ENCODE measurements around the gene CRABP2. TPM values are rescaled to one million over a fixed set of nuclear protein-coding genes. Genes with fewer than 3 reads are reported as not detected.

Gene CRABP2
- polyA plus RNA-seq, 1 of the 3 experiments (the other 2 are of a cell fraction) = 42.1 TPM

DNA sequence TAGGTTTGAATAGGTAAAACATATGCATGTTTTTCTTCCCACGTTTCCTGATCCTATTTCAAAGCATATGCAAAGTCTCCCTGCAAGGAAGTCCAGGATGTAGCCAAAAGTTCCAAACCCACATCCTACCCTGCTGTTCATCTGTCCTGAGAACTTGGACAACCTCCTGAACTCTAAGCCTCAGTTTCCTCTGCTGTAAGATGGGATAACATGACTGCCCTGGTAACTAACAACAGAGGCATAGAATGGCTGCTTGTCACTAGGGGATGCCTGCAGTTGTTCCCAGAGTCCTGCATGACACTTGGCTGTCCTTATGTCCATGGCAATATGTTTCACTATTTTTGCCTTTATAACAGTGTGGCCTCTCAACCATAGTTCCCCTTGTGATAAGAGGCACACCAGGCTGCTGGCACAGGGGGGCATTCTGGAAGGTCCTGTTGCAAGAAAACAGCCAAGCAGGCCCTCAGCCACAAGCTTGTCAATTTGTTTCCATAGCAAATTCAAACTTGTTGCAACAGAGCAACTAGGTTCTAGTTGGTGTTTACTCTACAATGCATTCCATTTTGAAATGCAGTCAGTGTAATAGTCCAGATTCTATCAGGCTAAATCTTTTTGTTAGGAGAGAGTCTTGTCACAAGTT lies 47.6 kb upstream of the CRABP2 start:
- no peaks in the 10 kb centered on the region for H3K9me3 ChIP-seq
- POLR2A ChIA-PET = interaction anchor here (1.9 to 2.3 kb wide), 3 partner anchors 15 to 25 kb away, joined by 14 to 26 read pairs (median 15); partner anchors contain the start of genes ISG20L2, METTL25B and PRCC
- H3K4me3 ChIP-seq (ENCODE audit: low read depth in 2 of 2, low read length in 1 of 2) = peak overlapping the region; percentile 78 to 98
- H3K36me3 ChIP-seq (replicated peaks in 1 of 2; ENCODE audit: control insufficient read depth in 1 of 2, insufficient read depth in 2 of 2, low read length in 1 of 2) = peaks cover 2 to 8% of the 10 kb centered on the region in 2 experiments
- H2AFZ ChIP-seq (ENCODE audit: low read depth) = no peak overlapping the region; the same call in 1 of the 2 replicates
- peaks cover 19 to 31% of the 10 kb centered on the region in 2 experiments for H3K4me1 ChIP-seq (ENCODE audit: control insufficient read depth in 1 of 2, insufficient read depth in 2 of 2, low read depth in 1 of 2, low read length in 1 of 2)
- peaks cover 18% of the 10 kb centered on the region for H3F3A ChIP-seq (replicated peaks; ENCODE audit: insufficient read depth)
- peak overlapping the region; percentile 100; the same call in 1 of the 2 replicates for H3K9ac ChIP-seq
- H3K9me2 ChIP-seq = no peaks in the 10 kb centered on the region
- CTCF ChIA-PET = interaction anchor here (0.6 to 3.9 kb wide), 7 partner anchors 13 to 175 kb away, joined by 3 to 30 read pairs (median 5); partner anchors contain the start of genes INSRR, METTL25B and PRCC
- H3K27me3 ChIP-seq (ENCODE audit: insufficient read depth) = no peaks in the 10 kb centered on the region
- H3K27ac ChIP-seq (ENCODE audit: low read depth in 2 of 2, low read length in 1 of 2) = peak overlapping the region; percentile 97 to 100; a peak in 2 of 4 replicates
- H3K4me2 ChIP-seq = peak overlapping the region; percentile 78
- 52% methylated on average over 1 of the region's 1 CpG for WGBS (ENCODE audit: low lambda C conversion rate)
- peaks cover 54% of the 10 kb centered on the region for H3K79me2 ChIP-seq (ENCODE audit: insufficient read depth)
- no peaks in the 10 kb centered on the region for H4K20me1 ChIP-seq (ENCODE audit: insufficient read depth)
- no peak for DNase-seq
- TF ChIP-seq TCF12 (IDR thresholded peaks at IDR 0.05) (no peak), EZH2phosphoT487 (IDR thresholded peaks at IDR 0.05; ENCODE audit: borderline replicate concordance, low read depth) (no peak), CHD2 (IDR thresholded peaks at IDR 0.05; ENCODE audit: low read length, partially characterized antibody) (no peak), FOXJ3 (CRISPR knock-in tag; IDR thresholded peaks at IDR 0.05) (no peak), NRF1 (IDR thresholded peaks at IDR 0.05; ENCODE audit: low read depth, low read length) (no peak), ZBTB33 (IDR thresholded peaks at IDR 0.05; ENCODE audit: borderline replicate concordance, low read depth) (no peak), JUND (IDR thresholded peaks at IDR 0.05) (no peak), SIN3A (IDR thresholded peaks at IDR 0.05; ENCODE audit: borderline replicate concordance, low read depth, low read length) (no peak), YY1 (IDR thresholded peaks at IDR 0.05; ENCODE audit: low read depth) (no peak), RAD21 (IDR thresholded peaks at IDR 0.05; ENCODE audit: low read length) (no peak), EP300 (IDR thresholded peaks at IDR 0.05; ENCODE audit: borderline replicate concordance in 1 of 2, low read depth in 1 of 2, low read length in 1 of 2) (no peak), RXRA (IDR thresholded peaks at IDR 0.05; ENCODE audit: borderline replicate concordance, low read depth) (no peak), RCOR1 (IDR thresholded peaks at IDR 0.05; ENCODE audit: low read length) (no peak), RFX5 (IDR thresholded peaks at IDR 0.05; ENCODE audit: low read length) (no peak), GABPA (IDR thresholded peaks at IDR 0.05; ENCODE audit: low read depth) (no peak), POLR2AphosphoS5 (IDR thresholded peaks at IDR 0.05; ENCODE audit: low read depth, low read length) (no peak)
- TF ChIP-seq, protein P1, sequence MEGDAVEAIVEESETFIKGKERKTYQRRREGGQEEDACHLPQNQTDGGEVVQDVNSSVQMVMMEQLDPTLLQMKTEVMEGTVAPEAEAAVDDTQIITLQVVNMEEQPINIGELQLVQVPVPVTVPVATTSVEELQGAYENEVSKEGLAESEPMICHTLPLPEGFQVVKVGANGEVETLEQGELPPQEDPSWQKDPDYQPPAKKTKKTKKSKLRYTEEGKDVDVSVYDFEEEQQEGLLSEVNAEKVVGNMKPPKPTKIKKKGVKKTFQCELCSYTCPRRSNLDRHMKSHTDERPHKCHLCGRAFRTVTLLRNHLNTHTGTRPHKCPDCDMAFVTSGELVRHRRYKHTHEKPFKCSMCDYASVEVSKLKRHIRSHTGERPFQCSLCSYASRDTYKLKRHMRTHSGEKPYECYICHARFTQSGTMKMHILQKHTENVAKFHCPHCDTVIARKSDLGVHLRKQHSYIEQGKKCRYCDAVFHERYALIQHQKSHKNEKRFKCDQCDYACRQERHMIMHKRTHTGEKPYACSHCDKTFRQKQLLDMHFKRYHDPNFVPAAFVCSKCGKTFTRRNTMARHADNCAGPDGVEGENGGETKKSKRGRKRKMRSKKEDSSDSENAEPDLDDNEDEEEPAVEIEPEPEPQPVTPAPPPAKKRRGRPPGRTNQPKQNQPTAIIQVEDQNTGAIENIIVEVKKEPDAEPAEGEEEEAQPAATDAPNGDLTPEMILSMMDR (IDR thresholded peaks at IDR 0.05) = no peak
- TF ChIP-seq, protein P2, sequence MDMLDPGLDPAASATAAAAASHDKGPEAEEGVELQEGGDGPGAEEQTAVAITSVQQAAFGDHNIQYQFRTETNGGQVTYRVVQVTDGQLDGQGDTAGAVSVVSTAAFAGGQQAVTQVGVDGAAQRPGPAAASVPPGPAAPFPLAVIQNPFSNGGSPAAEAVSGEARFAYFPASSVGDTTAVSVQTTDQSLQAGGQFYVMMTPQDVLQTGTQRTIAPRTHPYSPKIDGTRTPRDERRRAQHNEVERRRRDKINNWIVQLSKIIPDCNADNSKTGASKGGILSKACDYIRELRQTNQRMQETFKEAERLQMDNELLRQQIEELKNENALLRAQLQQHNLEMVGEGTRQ (IDR thresholded peaks at IDR 0.05; ENCODE audit: borderline replicate concordance, low read depth, low read length) = no peak
- TF ChIP-seq, protein P3, sequence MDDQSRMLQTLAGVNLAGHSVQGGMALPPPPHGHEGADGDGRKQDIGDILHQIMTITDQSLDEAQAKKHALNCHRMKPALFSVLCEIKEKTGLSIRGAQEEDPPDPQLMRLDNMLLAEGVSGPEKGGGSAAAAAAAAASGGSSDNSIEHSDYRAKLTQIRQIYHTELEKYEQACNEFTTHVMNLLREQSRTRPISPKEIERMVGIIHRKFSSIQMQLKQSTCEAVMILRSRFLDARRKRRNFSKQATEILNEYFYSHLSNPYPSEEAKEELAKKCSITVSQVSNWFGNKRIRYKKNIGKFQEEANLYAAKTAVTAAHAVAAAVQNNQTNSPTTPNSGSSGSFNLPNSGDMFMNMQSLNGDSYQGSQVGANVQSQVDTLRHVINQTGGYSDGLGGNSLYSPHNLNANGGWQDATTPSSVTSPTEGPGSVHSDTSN (IDR thresholded peaks at IDR 0.05) = no peak
- TF ChIP-seq, protein P4, sequence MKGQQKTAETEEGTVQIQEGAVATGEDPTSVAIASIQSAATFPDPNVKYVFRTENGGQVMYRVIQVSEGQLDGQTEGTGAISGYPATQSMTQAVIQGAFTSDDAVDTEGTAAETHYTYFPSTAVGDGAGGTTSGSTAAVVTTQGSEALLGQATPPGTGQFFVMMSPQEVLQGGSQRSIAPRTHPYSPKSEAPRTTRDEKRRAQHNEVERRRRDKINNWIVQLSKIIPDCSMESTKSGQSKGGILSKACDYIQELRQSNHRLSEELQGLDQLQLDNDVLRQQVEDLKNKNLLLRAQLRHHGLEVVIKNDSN (IDR thresholded peaks at IDR 0.05; ENCODE audit: borderline replicate concordance, low read depth) = no peak

Data from SK-N-SH (cell line).